Panc1 (cell line): ENCODE data around the gene SETD1B. TPM values are rescaled to one million over a fixed set of nuclear protein-coding genes. Genes with fewer than 3 reads are reported as not detected.
A peak's percentile ranks its signal among the peaks of the same experiment; 100 is the strongest.

ENCODE experiments used
- ATAC-seq: fragments of 200-7000 bp; cut with Tn5 transposase; 2 replicates; pipeline ENCODE4 v1.9.1; 2020; ENCODE audit warnings: mild to moderate bottlenecking, moderate library complexity
- BruUV-seq: library from RNA; stranded (reverse); fragments of 400-500 nt; replicated peaks from 2 replicates; lab custom pipeline; 2021; lab: Mats Ljungman, UMichigan
- CTCF ChIA-PET: fragments of 300-600 bp; sonication (Branson Sonifier 250); formaldehyde crosslinking; loops from one replicate; lab custom pipeline; 2022; ENCODE audit warnings: antibody characterized with exemption; lab: Charles Lee
- POLR2A ChIA-PET: fragments of 300-600 bp; sonication (Branson Sonifier 250); formaldehyde crosslinking; loops from one replicate; lab custom pipeline; 2022; ENCODE audit warnings: antibody characterized with exemption; lab: Charles Lee
- DNase-seq: peaks from one replicate; pipeline ENCODE4 v3.0.0-alpha.2; 2010; ENCODE audit warnings: low read depth, low spot score
- H3K27ac ChIP-seq: 2 replicates; pipeline ENCODE4 v1.5.1; 2011; ENCODE audit warnings: mild to moderate bottlenecking, low read length, inconsistent platforms
- H3K27me3 ChIP-seq: fragments of 200-500 bp; sonication (Bioruptor generic); 2 replicates; pipeline ENCODE4 v1.6.0; 2014; ENCODE audit warnings: low read length, inconsistent platforms; ENCODE audit not compliant: control insufficient read depth, insufficient read depth
- H3K36me3 ChIP-seq: fragments of 200-500 bp; sonication (Bioruptor generic); 2 replicates; pipeline ENCODE4 v1.5.1; 2014; ENCODE audit warnings: inconsistent platforms, mild to moderate bottlenecking, low read length, moderate library complexity; ENCODE audit not compliant: control insufficient read depth, insufficient read depth
- H3K4me1 ChIP-seq: 2 replicates; pipeline ENCODE4 v1.5.1; 2011; ENCODE audit warnings: inconsistent platforms, mild to moderate bottlenecking, low read length, moderate library complexity; ENCODE audit not compliant: control insufficient read depth, insufficient read depth
- H3K4me3 ChIP-seq, 2 experiments: 2 replicates each; pipeline ENCODE4 v1.5.1; 2011 to 2012; ENCODE audit warnings: low read depth in 2 of 2, low read length in 2 of 2, mild to moderate bottlenecking in 2 of 2, inconsistent platforms in 1 of 2, moderate library complexity in 1 of 2
- H3K9me3 ChIP-seq: fragments of 200-500 bp; sonication (Bioruptor generic); 2 replicates; pipeline ENCODE4 v1.5.1; 2014; ENCODE audit warnings: low read depth, mild to moderate bottlenecking, inconsistent platforms, low read length, moderate library complexity; ENCODE audit not compliant: control insufficient read depth, insufficient read depth
- POLR2AphosphoS5 ChIP-seq: IDR thresholded peaks from 2 replicates; pipeline ENCODE4 v1.6.1; 2012; ENCODE audit warnings: mild to moderate bottlenecking, low read depth, low read length, moderate library complexity
- SIN3A ChIP-seq: IDR thresholded peaks from 2 replicates; pipeline ENCODE4 v1.6.1; 2012; ENCODE audit warnings: low read depth, mild to moderate bottlenecking, low read length, moderate library complexity, borderline replicate concordance; ENCODE audit not compliant: insufficient read depth
- TCF7L2 ChIP-seq: IDR thresholded peaks from 2 replicates; pipeline ENCODE4 v1.6.1; 2011; ENCODE audit warnings: mild to moderate bottlenecking, low read depth, low read length, inconsistent platforms
- in situ Hi-C: cut with HindIII; loops from 2 replicates; pipeline ENCODE4 v1.10.0; 2016; ENCODE audit warnings: low sequenced_read_pairs, low pct_unique_long_range_greater_than_20kb
- intact Hi-C: fragments of 100-400 bp; cut with micrococcal nuclease; formaldehyde crosslinking; loops from one replicate; pipeline ENCODE4 v1.10.0; 2022; ENCODE audit not compliant: unreplicated experiment
- total RNA-seq: library from RNA; stranded (reverse); gene quantifications from one replicate; pipeline ENCODE4 v1.2.1, GENCODE V29; 2021; ENCODE audit not compliant: unreplicated experiment
- TF ChIP-seq, protein P1 (sequence below), 2 experiments: IDR thresholded peaks; 2 replicates each; pipeline ENCODE4 v1.6.1; 2011 to 2012; ENCODE audit warnings: low read depth in 2 of 2, control low read depth in 1 of 2, low read length in 1 of 2, mild to moderate bottlenecking in 1 of 2, moderate library complexity in 1 of 2; ENCODE audit not compliant: insufficient read depth in 1 of 2
- TF ChIP-seq, protein P2 (sequence below): fragments of 450-650 bp; IDR thresholded peaks from 2 replicates; pipeline ENCODE4 v1.5.1; 2017; ENCODE audit warnings: mild to moderate bottlenecking

SETD1B gene
- total RNA-seq, 1 experiment from 2014 or later: 31.2 TPM

DNA sequence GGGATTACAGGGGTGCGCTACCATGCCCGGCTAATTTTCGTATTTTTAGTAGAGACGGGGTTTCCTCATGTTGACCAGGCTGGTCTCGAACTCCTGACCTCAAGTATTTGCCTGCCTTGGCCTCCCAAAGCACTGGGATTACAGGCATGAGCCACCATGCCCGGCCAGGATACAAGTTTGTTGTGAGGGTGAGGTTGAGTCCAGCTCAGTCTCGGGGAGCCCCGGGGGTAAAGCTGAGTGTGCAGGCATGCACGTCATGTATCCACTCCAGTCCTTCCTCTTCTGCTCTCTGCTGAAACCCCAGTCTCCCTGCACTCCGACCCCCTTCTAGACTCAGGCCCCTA lies 54.5 kb downstream of the SETD1B start:
- no peak for ATAC-seq
- POLR2A ChIA-PET: no interaction called here
- Histone ChIP-seq H3K4me3 (no peak overlapping the region), H3K4me1 (peaks cover 23% of the 10 kb centered on the region), H3K27ac (peak overlapping the region; percentile 66), H3K27me3 (no peaks in the 10 kb centered on the region), H3K9me3 (no peaks in the 10 kb centered on the region), H3K36me3 (no peaks in the 10 kb centered on the region)
- BruUV-seq: no TSS peak
- intact Hi-C loops (no loop called here), in situ Hi-C loops (no loop called here)
- CTCF ChIA-PET: no interaction called here
- no peak for DNase-seq
- TF ChIP-seq TCF7L2 (no peak), SIN3A (no peak)
- TF ChIP-seq, protein P1, sequence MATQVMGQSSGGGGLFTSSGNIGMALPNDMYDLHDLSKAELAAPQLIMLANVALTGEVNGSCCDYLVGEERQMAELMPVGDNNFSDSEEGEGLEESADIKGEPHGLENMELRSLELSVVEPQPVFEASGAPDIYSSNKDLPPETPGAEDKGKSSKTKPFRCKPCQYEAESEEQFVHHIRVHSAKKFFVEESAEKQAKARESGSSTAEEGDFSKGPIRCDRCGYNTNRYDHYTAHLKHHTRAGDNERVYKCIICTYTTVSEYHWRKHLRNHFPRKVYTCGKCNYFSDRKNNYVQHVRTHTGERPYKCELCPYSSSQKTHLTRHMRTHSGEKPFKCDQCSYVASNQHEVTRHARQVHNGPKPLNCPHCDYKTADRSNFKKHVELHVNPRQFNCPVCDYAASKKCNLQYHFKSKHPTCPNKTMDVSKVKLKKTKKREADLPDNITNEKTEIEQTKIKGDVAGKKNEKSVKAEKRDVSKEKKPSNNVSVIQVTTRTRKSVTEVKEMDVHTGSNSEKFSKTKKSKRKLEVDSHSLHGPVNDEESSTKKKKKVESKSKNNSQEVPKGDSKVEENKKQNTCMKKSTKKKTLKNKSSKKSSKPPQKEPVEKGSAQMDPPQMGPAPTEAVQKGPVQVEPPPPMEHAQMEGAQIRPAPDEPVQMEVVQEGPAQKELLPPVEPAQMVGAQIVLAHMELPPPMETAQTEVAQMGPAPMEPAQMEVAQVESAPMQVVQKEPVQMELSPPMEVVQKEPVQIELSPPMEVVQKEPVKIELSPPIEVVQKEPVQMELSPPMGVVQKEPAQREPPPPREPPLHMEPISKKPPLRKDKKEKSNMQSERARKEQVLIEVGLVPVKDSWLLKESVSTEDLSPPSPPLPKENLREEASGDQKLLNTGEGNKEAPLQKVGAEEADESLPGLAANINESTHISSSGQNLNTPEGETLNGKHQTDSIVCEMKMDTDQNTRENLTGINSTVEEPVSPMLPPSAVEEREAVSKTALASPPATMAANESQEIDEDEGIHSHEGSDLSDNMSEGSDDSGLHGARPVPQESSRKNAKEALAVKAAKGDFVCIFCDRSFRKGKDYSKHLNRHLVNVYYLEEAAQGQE (IDR thresholded peaks at IDR 0.05; ENCODE audit: insufficient read depth in 1 of 2, low read depth in 2 of 2, low read length in 1 of 2): no peak
- TF ChIP-seq, protein P2, sequence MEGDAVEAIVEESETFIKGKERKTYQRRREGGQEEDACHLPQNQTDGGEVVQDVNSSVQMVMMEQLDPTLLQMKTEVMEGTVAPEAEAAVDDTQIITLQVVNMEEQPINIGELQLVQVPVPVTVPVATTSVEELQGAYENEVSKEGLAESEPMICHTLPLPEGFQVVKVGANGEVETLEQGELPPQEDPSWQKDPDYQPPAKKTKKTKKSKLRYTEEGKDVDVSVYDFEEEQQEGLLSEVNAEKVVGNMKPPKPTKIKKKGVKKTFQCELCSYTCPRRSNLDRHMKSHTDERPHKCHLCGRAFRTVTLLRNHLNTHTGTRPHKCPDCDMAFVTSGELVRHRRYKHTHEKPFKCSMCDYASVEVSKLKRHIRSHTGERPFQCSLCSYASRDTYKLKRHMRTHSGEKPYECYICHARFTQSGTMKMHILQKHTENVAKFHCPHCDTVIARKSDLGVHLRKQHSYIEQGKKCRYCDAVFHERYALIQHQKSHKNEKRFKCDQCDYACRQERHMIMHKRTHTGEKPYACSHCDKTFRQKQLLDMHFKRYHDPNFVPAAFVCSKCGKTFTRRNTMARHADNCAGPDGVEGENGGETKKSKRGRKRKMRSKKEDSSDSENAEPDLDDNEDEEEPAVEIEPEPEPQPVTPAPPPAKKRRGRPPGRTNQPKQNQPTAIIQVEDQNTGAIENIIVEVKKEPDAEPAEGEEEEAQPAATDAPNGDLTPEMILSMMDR: no peak

DNA sequence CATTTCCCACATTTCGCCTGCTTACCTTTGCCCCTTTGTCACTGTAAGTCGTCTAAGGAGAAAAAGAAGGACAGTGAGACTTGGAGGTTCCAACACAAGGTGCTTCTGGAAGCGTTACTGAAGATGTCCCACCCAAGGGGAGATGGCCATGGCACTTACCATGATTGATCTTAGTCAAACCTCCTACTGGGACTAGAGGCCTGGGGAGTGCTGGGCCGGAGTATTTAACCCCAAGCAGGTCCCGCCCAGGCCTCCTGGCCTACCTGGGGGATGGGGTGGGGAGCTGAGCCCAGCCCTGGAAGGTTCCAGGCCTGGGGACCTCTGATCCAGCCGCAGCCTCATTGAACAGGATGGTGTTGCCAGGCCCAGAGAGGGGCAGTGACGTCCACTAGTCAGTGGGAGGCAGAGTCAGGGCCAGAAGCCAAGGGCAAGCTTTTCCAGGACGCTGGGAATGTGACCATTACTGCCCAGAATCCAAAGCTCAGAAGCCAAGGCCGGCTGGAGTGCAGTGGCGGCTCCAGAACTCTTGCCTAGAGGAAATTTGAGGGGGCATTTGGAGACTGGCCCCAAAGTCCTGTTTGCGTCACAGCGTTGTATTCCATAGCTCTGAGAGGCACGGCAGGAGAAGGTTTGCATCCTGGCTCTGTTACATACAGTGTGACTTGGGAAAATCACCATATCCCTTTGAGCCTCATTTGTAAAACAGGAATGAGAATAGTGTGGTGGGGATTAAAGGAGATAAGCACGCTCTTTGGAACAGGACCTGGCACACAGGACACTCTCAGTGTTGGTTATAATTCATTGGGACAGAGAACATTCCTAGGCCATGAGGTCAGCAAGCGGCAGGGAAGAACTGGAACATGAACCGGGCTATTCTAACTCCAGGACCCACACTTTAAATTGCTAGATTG lies 55.1 kb downstream of the SETD1B start, which contains the start of gene HPD:
HPD (minus strand) TSS at position 198 of the 911 bp plus-strand sequence; CDS start at position 162, 36 bp downstream.
- BruUV-seq: no TSS peak
- Histone ChIP-seq H3K27ac (peak within 1 kb of the TSS; percentile 66), H3K27me3 (no peaks in the 10 kb centered on the region), H3K36me3 (no peaks in the 10 kb centered on the region), H3K4me1 (peaks cover 23% of the 10 kb centered on the region), H3K9me3 (no peaks in the 10 kb centered on the region), H3K4me3 (no peak within 1 kb of the TSS)
- ChIA-PET POLR2A (no interaction called here), CTCF (no interaction called here)
- intact Hi-C loops (no loop called here), in situ Hi-C loops (no loop called here)
- ATAC-seq (peak; percentile 70), DNase-seq (no peak)
- TF ChIP-seq, protein P2: no peak
- TF ChIP-seq POLR2AphosphoS5 (no peak), TCF7L2 (no peak), SIN3A (no peak)
- TF ChIP-seq, protein P1 (IDR thresholded peaks at IDR 0.05; ENCODE audit: insufficient read depth in 1 of 2, low read depth in 2 of 2, low read length in 1 of 2): no peak
